H1 (cell line): ENCODE measurements around the gene FBN1. TPM values are rescaled to one million over a fixed set of nuclear protein-coding genes. Genes with fewer than 3 reads are reported as not detected.
A peak's percentile ranks its signal among the peaks of the same experiment; 100 is the strongest.

Experiments used
- CHD7 ChIP-seq: fragments of 300-600 bp; sonication (generic); IDR thresholded peaks from 2 replicates; pipeline ENCODE4 v1.7.1; 2012; ENCODE audit warnings: low read length, moderate library complexity, mild to moderate bottlenecking, inconsistent platforms; ENCODE audit not compliant: insufficient replicate concordance
- HDAC2 ChIP-seq, 2 experiments: fragments of 300-600 bp in 1 of 2; sonication (generic) in 1 of 2; IDR thresholded peaks; 2 replicates each; pipeline ENCODE4 v1.6.1; 2011 to 2012; ENCODE audit warnings: low read depth in 2 of 2, low read length in 2 of 2, mild to moderate bottlenecking in 2 of 2, moderate library complexity in 2 of 2, borderline replicate concordance in 1 of 2, inconsistent platforms in 1 of 2
- RAD21 ChIP-seq, 2 experiments: IDR thresholded peaks in 1 of 2; conservative IDR thresholded peaks in 1 of 2; 2 replicates each; pipeline ENCODE4 v1.6.1; 2011; ENCODE audit warnings: low read depth in 2 of 2, low read length in 2 of 2, improper control_type of control experiment in 1 of 2, inconsistent platforms in 1 of 2, mild to moderate bottlenecking in 1 of 2, moderate library complexity in 1 of 2
- polyA plus RNA-seq, 7 experiments: library from polyadenylated mRNA; depleted of rRNA in 3 of 7; stranded (reverse) in 5 of 7; unstranded in 2 of 7; fragments of >200 nt in 5 of 7; fragments of 200-250 nt in 2 of 7; gene quantifications; 1 replicate in 5 of 7; 2 replicates in 1 of 7; 4 replicates in 1 of 7; pipeline versions ENCODE4 v1.2.1 to v1.2.3, GENCODE V29; 2011 to 2013; ENCODE audit warnings: missing spikeins in 2 of 7, mixed read lengths in 2 of 7
- total RNA-seq: library from RNA; stranded (reverse); fragmentation: NEBNext Ultra II Directional; extraction: Animal tissue kit (Norgen Biotek cat#: 25700); gene quantifications from 2 replicates; pipeline ENCODE4 v1.2.1, GENCODE V29; 2021

Gene FBN1
- total and polyA plus RNA-seq, 2 of the 8 experiments (the other 6 are each of a cell fraction or from before 2014, with no cell fraction given): 3.0 to 4.0 TPM

- no peak for TF ChIP-seq CHD7
- peak; percentile 15 to 24; a peak in 2 of 4 replicates for TF ChIP-seq RAD21 (IDR thresholded peaks at IDR 0.05 in 1 of 2, conservative IDR thresholded peaks at IDR 0.05 in 1 of 2; ENCODE audit: low read depth in 2 of 2, low read length in 2 of 2)
- TF ChIP-seq HDAC2 (IDR thresholded peaks at IDR 0.05; ENCODE audit: borderline replicate concordance in 1 of 2, low read depth in 2 of 2, low read length in 2 of 2): no peak
These were observed 2.5 kb upstream of the FBN1 start (continued) for GRCh38 chr15:48647962-48648361.
